ENCODE results near the gene C1QTNF1. TPM values are rescaled to one million over a fixed set of nuclear protein-coding genes. Genes with fewer than 3 reads are reported as not detected.

C1QTNF1 gene
- total and polyA plus RNA-seq, 2 donors (not counting 3 experiments of a cell fraction or from before 2014, with no cell fraction given), result 2.5 to 4.0 TPM

DNA sequence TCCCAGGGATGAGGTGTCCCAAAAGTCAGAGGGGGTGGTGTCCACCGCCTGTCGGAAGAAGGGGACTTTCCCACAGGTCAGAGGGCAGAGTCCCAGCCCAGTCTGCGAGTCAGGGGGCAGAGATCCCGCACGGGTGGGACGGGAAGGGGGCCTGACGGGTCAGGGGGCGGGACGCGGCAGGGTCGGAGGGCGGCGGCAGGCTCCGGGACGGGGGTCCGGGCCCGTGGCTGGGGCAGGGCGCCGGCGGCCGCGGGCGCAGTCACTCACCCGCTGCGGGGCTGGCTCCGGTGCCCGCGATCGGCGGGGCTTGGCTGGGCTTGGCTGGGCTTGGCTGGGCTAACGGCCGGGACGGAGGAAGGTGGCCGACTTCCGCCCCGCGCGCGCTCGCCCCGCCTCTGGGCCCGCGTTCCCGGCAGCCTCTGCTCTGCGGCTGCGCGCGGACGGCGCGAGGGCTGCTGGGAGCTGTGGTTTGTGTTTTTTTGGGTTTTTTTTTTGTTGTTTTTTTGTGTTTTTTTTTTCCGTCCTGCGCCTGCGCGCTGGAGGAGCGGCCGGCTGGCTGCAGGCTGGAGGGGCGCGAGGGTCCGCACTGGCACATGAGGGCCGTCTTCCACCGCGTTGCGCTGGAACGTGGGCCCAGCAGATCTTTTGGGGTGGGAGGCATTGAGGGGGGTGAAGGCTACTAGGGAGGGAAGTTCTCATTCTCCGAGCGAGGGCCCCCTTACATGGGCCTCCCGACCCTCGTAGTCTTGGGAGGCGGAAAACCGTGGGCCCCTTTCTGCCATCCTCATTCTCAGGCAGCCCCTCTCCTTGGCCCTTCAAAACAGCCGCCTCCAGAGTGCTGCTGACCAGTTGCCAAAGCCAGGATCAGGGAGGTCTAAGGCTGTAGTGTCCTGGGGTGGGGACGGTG, 14.3 kb upstream of the C1QTNF1 start, which contains the start of gene CANT1:
Gene CANT1, minus strand, starts transcription at position 368 of the 907 bp plus-strand sequence. CDS start 12,142 bp downstream, outside the sequence.
- intact Hi-C loops (cut with micrococcal nuclease), result loop anchor here (1.0 to 2.0 kb wide), 2 partner anchors 17 to 22 kb away; no protein-coding TSS in a partner anchor
- peak within 1 kb of the TSS; percentile 47 for H2AFZ ChIP-seq (ENCODE audit: low read depth, low read length)
- peak within 1 kb of the TSS; percentile 47 to 96 (median 69) for H3K4me3 ChIP-seq (replicated peaks in 1 of 3; ENCODE audit: insufficient read depth in 1 of 3, low read depth in 1 of 3, low read length in 3 of 3)
- peak within 1 kb of the TSS; percentile 61 for H3K27ac ChIP-seq (ENCODE audit: insufficient read depth, low read depth, low read length)
- H3K9me1 ChIP-seq (replicated peaks; ENCODE audit: control insufficient read depth, extremely low read depth, insufficient read depth, low read length), result no peaks in the 10 kb centered on the region
- ChIA-PET CTCF (interaction anchor here (0.7 to 2.6 kb wide), 7 partner anchors 10 to 39 kb away, joined by 3 to 7 read pairs (median 4); no protein-coding TSS in a partner anchor), POLR2A (interaction anchor here (0.6 kb wide), 2 partner anchors 17 to 146 kb away, joined by 3 to 5 read pairs; no protein-coding TSS in a partner anchor)
- H3K36me3 ChIP-seq (ENCODE audit: control insufficient read depth in 2 of 2, extremely low read depth in 1 of 2, insufficient read depth in 2 of 2, low read length in 2 of 2), result peaks cover 0 to 3% of the 10 kb centered on the region in 2 experiments
- FAIRE-seq (peak; percentile 78), DNase-seq (ENCODE audit: low read depth, low spot score) (peak; percentile 92)
- peak within 1 kb of the TSS; percentile 76 for H3K9ac ChIP-seq (replicated peaks; ENCODE audit: extremely low read depth, insufficient read depth, low read length)
- no peak for TF ChIP-seq FOS (IDR thresholded peaks at IDR 0.05; ENCODE audit: borderline replicate concordance, insufficient read depth, low read length)
- TF ChIP-seq GATA2 (IDR thresholded peaks at IDR 0.05; ENCODE audit: insufficient read depth, insufficient read length, low read depth, low read length), result no peak
- TF ChIP-seq POLR2AphosphoS5 (IDR thresholded peaks at IDR 0.05; ENCODE audit: insufficient read depth, low read depth, low read length), result peak; percentile 92
- no peak for TF ChIP-seq MYC (IDR thresholded peaks at IDR 0.05; ENCODE audit: low read depth, low read length)
- TF ChIP-seq POLR2A (IDR thresholded peaks at IDR 0.05; ENCODE audit: low read depth, low read length), result peak; percentile 82
- peaks cover 45% of the 10 kb centered on the region for H3K79me2 ChIP-seq (ENCODE audit: control insufficient read depth, insufficient read depth, low read length)
- no TSS peak for BruUV-seq (replicated peaks)
- no peaks in the 10 kb centered on the region for H3K9me3 ChIP-seq (replicated peaks; ENCODE audit: control insufficient read depth, insufficient read depth, low read length)
- no peaks in the 10 kb centered on the region for H4K20me1 ChIP-seq (replicated peaks; ENCODE audit: control insufficient read depth, extremely low read depth, insufficient read depth, low read length)
- no peaks in the 10 kb centered on the region for H3K27me3 ChIP-seq (ENCODE audit: control insufficient read depth in 2 of 2, insufficient read depth in 2 of 2, low read length in 2 of 2)
- dilution Hi-C loops (cut with MboI; ENCODE audit: extremely low pct_ligation_motif_present, low sequenced_read_pairs), result no loop called here
- peaks cover 52% of the 10 kb centered on the region for H3K4me1 ChIP-seq (ENCODE audit: control insufficient read depth, extremely low read depth, insufficient read depth, low read length)
- H3K4me2 ChIP-seq (ENCODE audit: insufficient read depth, low read length), result peak within 1 kb of the TSS; percentile 53

GRCh38 chr17:79010304-79010646, 13.7 kb upstream of the C1QTNF1 start:
- H3K27me3 ChIP-seq (ENCODE audit: control insufficient read depth in 2 of 2, insufficient read depth in 2 of 2, low read length in 2 of 2), result no peaks in the 10 kb centered on the region
- dilution Hi-C loops (cut with MboI; ENCODE audit: extremely low pct_ligation_motif_present, low sequenced_read_pairs) (no loop called here), intact Hi-C loops (cut with micrococcal nuclease) (no loop called here)
- peaks cover 42% of the 10 kb centered on the region for H3K79me2 ChIP-seq (ENCODE audit: control insufficient read depth, insufficient read depth, low read length)
- peak overlapping the region; percentile 61 for H3K27ac ChIP-seq (ENCODE audit: insufficient read depth, low read depth, low read length)
- H3K4me1 ChIP-seq (ENCODE audit: control insufficient read depth, extremely low read depth, insufficient read depth, low read length), result peaks cover 50% of the 10 kb centered on the region
- ChIA-PET CTCF (interaction anchor here (0.9 to 2.6 kb wide), 6 partner anchors 10 to 39 kb away, joined by 3 to 7 read pairs (median 4); no protein-coding TSS in a partner anchor), POLR2A (interaction anchor here (0.6 kb wide), 1 partner anchor 16 kb away, joined by 3 read pairs; no protein-coding TSS in a partner anchor)
- H3K36me3 ChIP-seq (ENCODE audit: control insufficient read depth in 2 of 2, extremely low read depth in 1 of 2, insufficient read depth in 2 of 2, low read length in 2 of 2), result peaks cover 0 to 3% of the 10 kb centered on the region in 2 experiments
- peak overlapping the region; percentile 47 for H2AFZ ChIP-seq (ENCODE audit: low read depth, low read length)
- H3K4me2 ChIP-seq (ENCODE audit: insufficient read depth, low read length), result no peak overlapping the region
- H3K4me3 ChIP-seq (replicated peaks in 1 of 3; ENCODE audit: insufficient read depth in 1 of 3, low read depth in 1 of 3, low read length in 3 of 3), result no peak overlapping the region
- no peaks in the 10 kb centered on the region for H3K9me1 ChIP-seq (replicated peaks; ENCODE audit: control insufficient read depth, extremely low read depth, insufficient read depth, low read length)
- peak overlapping the region; percentile 76 for H3K9ac ChIP-seq (replicated peaks; ENCODE audit: extremely low read depth, insufficient read depth, low read length)
- H4K20me1 ChIP-seq (replicated peaks; ENCODE audit: control insufficient read depth, extremely low read depth, insufficient read depth, low read length), result no peaks in the 10 kb centered on the region
- TF ChIP-seq POLR2A (IDR thresholded peaks at IDR 0.05; ENCODE audit: low read depth, low read length) (no peak), EZH2 (IDR thresholded peaks at IDR 0.05; ENCODE audit: borderline replicate concordance, low read depth, low read length, severe bottlenecking) (no peak), FOS (IDR thresholded peaks at IDR 0.05; ENCODE audit: borderline replicate concordance, insufficient read depth, low read length) (no peak), JUN (IDR thresholded peaks at IDR 0.05; ENCODE audit: borderline replicate concordance, insufficient read depth, insufficient read length, low read depth) (no peak), CTCF (IDR thresholded peaks at IDR 0.05; ENCODE audit: extremely low read depth in 1 of 2, insufficient read depth in 1 of 2, low read depth in 1 of 2, low read length in 2 of 2) (no peak), MYC (IDR thresholded peaks at IDR 0.05; ENCODE audit: low read depth, low read length) (no peak), GATA2 (IDR thresholded peaks at IDR 0.05; ENCODE audit: insufficient read depth, insufficient read length, low read depth, low read length) (no peak), POLR2AphosphoS5 (IDR thresholded peaks at IDR 0.05; ENCODE audit: insufficient read depth, low read depth, low read length) (no peak)
- TF ChIP-seq, protein P1, sequence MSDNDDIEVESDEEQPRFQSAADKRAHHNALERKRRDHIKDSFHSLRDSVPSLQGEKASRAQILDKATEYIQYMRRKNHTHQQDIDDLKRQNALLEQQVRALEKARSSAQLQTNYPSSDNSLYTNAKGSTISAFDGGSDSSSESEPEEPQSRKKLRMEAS (IDR thresholded peaks at IDR 0.05; ENCODE audit: insufficient read depth, insufficient read length), result no peak
- no TSS peak for BruUV-seq (replicated peaks)
- no peaks in the 10 kb centered on the region for H3K9me3 ChIP-seq (replicated peaks; ENCODE audit: control insufficient read depth, insufficient read depth, low read length)
- no peak for DNase-seq (ENCODE audit: low read depth, low spot score)
- no peak for FAIRE-seq
